HepG2 (cell line): ENCODE measurements around the gene GNAZ. TPM values are rescaled to one million over a fixed set of nuclear protein-coding genes. Genes with fewer than 3 reads are reported as not detected.

Source experiments
- CEBPG ChIP-seq: IDR thresholded peaks from 2 replicates; pipeline ENCODE4 v1.6.1; 2016
- HNRNPK ChIP-seq: fragments of 200-400 bp; formaldehyde crosslinking; IDR thresholded peaks from 2 replicates; pipeline ENCODE4 v1.6.1; 2018; ENCODE audit warnings: low read length, low read depth, moderate library complexity, mild to moderate bottlenecking; ENCODE audit not compliant: poor library complexity, severe bottlenecking
- RARA ChIP-seq: IDR thresholded peaks from 2 replicates; pipeline ENCODE4 v1.6.1; 2016; ENCODE audit warnings: missing genetic modification reagents, missing compliant biosample characterization
- XBP1 ChIP-seq: sonication (generic); formaldehyde crosslinking; IDR thresholded peaks from 2 replicates; pipeline ENCODE4 v1.5.0; 2020; ENCODE audit warnings: missing genetic modification reagents
- ZNF24 ChIP-seq: fragments of 450-650 bp; IDR thresholded peaks from 2 replicates; pipeline ENCODE4 v1.6.1; 2017; ENCODE audit warnings: antibody characterized with exemption, mild to moderate bottlenecking
- ZNF282 ChIP-seq: fragments of 450-650 bp; IDR thresholded peaks from 2 replicates; pipeline ENCODE4 v1.6.1; 2018; ENCODE audit not compliant: partially characterized antibody
- ZNF782 ChIP-seq: sonication (generic); formaldehyde crosslinking; IDR thresholded peaks from 2 replicates; pipeline ENCODE4 v1.4.0; 2020; ENCODE audit warnings: missing genetic modification reagents, mild to moderate bottlenecking, borderline replicate concordance
- polyA plus RNA-seq, 8 experiments: library from polyadenylated mRNA; depleted of rRNA in 3 of 8; stranded (reverse) in 7 of 8; unstranded in 1 of 8; fragments of >200 nt; fragmentation: Illumina TruSeq in 4 of 8; extraction: Trizol in 4 of 8; gene quantifications; 2 replicates each; pipeline versions ENCODE4 v1.2.1 to v1.2.3, GENCODE V29; 2011 to 2016; ENCODE audit warnings: low read depth in 4 of 8, missing spikeins in 1 of 8, mixed read lengths in 1 of 8; ENCODE audit not compliant: insufficient read depth in 1 of 8
- total RNA-seq, 5 experiments: library from RNA; depleted of rRNA; stranded (reverse); fragments of >200 nt; fragmentation: Illumina TruSeq; extraction: Trizol; gene quantifications; 2 replicates each; pipeline ENCODE4 v1.2.3, GENCODE V29; 2016; ENCODE audit warnings: low read depth in 1 of 5
- TF ChIP-seq, protein P1 (sequence below): sonication (generic); formaldehyde crosslinking; IDR thresholded peaks from 2 replicates; pipeline ENCODE4 v1.8.0; 2022; ENCODE audit warnings: missing genetic modification reagents, mild to moderate bottlenecking, borderline replicate concordance
- TF ChIP-seq, protein P2 (sequence below), 2 experiments: IDR thresholded peaks; 2 replicates each; pipeline ENCODE4 v1.6.1; 2011 to 2012; ENCODE audit warnings: low read length in 2 of 2, borderline replicate concordance in 1 of 2, low read depth in 1 of 2, mild to moderate bottlenecking in 1 of 2, moderate library complexity in 1 of 2
- TF ChIP-seq, protein P3 (sequence below): sonication (generic); formaldehyde crosslinking; IDR thresholded peaks from 2 replicates; pipeline ENCODE4 v1.5.0; 2020; ENCODE audit warnings: missing genetic modification reagents
- TF ChIP-seq, protein P4 (sequence below), 2 experiments: fragments of 450-650 bp in 1 of 2; sonication (generic) in 1 of 2; formaldehyde crosslinking in 1 of 2; IDR thresholded peaks; 2 replicates each; pipeline versions ENCODE4 v1.6.1 to v1.8.0; 2016 to 2022; ENCODE audit warnings: antibody characterized with exemption in 1 of 2, mild to moderate bottlenecking in 1 of 2, missing genetic modification reagents in 1 of 2

Gene GNAZ
- total and polyA plus RNA-seq, 2 of the 13 experiments (the other 11 are each of a cell fraction or from before 2014, with no cell fraction given) = 11.4 to 22.3 TPM

DNA sequence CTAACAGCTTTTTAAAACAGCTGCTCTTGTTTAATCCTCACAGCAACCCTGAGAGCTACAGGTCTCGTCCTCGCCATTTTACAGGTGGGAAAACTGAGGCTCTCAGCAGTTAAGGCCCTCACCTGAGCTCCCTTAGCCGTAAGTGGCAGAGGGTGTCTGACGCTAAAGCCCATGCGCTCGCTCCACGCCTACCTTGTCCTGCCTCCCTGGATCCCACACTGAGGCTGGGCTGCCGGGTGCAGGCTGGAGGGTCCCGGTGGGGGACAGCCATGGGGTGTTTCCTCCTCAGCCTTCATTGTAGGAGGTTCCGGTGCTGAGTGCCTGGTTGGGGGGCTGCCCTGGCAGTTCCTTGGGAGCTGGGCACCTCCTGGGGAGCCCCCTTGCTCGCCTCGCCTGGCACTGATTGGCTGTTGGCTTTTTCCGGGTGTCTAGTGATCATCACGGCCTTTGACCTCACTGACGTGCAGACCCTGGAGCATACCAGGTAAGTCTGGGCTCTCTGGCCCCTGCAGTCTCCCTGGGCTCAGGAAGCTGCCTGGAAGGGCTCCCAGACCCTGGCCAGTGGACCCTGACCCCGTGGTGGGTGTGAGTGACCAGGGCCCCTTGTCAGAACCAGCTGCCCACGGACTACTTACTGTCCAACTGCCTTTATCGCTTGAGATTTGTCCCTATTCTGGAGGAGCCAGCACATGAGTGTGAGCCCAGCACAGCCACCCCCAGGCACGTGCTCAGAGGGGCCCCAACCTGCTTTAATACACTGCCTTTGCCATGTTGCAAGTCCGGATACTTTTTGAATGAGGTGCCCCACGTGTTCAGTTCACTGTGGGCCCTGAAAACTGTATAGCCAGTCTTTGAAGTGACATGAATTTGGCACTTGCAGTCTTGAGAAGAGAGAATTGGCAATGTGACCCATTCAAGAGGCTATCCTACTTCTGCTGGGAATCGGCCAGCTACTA is 87.5 kb downstream of the GNAZ start (continued):
- TF ChIP-seq, protein P1, sequence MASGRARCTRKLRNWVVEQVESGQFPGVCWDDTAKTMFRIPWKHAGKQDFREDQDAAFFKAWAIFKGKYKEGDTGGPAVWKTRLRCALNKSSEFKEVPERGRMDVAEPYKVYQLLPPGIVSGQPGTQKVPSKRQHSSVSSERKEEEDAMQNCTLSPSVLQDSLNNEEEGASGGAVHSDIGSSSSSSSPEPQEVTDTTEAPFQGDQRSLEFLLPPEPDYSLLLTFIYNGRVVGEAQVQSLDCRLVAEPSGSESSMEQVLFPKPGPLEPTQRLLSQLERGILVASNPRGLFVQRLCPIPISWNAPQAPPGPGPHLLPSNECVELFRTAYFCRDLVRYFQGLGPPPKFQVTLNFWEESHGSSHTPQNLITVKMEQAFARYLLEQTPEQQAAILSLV (CRISPR knock-in tag) = 0 out of 2 replicates have a peak, but pooled peaks have one; percentile 53
- TF ChIP-seq XBP1 (CRISPR knock-in tag) (no peak), ZNF282 (no peak), HNRNPK (no peak), ZNF24 (no peak), RARA (CRISPR knock-in tag) (no peak), ZNF782 (CRISPR knock-in tag) (no peak), CEBPG (CRISPR knock-in tag) (no peak)
- TF ChIP-seq, protein P2, sequence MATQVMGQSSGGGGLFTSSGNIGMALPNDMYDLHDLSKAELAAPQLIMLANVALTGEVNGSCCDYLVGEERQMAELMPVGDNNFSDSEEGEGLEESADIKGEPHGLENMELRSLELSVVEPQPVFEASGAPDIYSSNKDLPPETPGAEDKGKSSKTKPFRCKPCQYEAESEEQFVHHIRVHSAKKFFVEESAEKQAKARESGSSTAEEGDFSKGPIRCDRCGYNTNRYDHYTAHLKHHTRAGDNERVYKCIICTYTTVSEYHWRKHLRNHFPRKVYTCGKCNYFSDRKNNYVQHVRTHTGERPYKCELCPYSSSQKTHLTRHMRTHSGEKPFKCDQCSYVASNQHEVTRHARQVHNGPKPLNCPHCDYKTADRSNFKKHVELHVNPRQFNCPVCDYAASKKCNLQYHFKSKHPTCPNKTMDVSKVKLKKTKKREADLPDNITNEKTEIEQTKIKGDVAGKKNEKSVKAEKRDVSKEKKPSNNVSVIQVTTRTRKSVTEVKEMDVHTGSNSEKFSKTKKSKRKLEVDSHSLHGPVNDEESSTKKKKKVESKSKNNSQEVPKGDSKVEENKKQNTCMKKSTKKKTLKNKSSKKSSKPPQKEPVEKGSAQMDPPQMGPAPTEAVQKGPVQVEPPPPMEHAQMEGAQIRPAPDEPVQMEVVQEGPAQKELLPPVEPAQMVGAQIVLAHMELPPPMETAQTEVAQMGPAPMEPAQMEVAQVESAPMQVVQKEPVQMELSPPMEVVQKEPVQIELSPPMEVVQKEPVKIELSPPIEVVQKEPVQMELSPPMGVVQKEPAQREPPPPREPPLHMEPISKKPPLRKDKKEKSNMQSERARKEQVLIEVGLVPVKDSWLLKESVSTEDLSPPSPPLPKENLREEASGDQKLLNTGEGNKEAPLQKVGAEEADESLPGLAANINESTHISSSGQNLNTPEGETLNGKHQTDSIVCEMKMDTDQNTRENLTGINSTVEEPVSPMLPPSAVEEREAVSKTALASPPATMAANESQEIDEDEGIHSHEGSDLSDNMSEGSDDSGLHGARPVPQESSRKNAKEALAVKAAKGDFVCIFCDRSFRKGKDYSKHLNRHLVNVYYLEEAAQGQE (IDR thresholded peaks at IDR 0.05; ENCODE audit: borderline replicate concordance in 1 of 2, low read depth in 1 of 2, low read length in 2 of 2) = no peak
- TF ChIP-seq, protein P3, sequence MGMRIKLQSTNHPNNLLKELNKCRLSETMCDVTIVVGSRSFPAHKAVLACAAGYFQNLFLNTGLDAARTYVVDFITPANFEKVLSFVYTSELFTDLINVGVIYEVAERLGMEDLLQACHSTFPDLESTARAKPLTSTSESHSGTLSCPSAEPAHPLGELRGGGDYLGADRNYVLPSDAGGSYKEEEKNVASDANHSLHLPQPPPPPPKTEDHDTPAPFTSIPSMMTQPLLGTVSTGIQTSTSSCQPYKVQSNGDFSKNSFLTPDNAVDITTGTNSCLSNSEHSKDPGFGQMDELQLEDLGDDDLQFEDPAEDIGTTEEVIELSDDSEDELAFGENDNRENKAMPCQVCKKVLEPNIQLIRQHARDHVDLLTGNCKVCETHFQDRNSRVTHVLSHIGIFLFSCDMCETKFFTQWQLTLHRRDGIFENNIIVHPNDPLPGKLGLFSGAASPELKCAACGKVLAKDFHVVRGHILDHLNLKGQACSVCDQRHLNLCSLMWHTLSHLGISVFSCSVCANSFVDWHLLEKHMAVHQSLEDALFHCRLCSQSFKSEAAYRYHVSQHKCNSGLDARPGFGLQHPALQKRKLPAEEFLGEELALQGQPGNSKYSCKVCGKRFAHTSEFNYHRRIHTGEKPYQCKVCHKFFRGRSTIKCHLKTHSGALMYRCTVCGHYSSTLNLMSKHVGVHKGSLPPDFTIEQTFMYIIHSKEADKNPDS (CRISPR knock-in tag) = 0 out of 2 replicates have a peak, but pooled peaks have one; percentile 36
- TF ChIP-seq, protein P4, sequence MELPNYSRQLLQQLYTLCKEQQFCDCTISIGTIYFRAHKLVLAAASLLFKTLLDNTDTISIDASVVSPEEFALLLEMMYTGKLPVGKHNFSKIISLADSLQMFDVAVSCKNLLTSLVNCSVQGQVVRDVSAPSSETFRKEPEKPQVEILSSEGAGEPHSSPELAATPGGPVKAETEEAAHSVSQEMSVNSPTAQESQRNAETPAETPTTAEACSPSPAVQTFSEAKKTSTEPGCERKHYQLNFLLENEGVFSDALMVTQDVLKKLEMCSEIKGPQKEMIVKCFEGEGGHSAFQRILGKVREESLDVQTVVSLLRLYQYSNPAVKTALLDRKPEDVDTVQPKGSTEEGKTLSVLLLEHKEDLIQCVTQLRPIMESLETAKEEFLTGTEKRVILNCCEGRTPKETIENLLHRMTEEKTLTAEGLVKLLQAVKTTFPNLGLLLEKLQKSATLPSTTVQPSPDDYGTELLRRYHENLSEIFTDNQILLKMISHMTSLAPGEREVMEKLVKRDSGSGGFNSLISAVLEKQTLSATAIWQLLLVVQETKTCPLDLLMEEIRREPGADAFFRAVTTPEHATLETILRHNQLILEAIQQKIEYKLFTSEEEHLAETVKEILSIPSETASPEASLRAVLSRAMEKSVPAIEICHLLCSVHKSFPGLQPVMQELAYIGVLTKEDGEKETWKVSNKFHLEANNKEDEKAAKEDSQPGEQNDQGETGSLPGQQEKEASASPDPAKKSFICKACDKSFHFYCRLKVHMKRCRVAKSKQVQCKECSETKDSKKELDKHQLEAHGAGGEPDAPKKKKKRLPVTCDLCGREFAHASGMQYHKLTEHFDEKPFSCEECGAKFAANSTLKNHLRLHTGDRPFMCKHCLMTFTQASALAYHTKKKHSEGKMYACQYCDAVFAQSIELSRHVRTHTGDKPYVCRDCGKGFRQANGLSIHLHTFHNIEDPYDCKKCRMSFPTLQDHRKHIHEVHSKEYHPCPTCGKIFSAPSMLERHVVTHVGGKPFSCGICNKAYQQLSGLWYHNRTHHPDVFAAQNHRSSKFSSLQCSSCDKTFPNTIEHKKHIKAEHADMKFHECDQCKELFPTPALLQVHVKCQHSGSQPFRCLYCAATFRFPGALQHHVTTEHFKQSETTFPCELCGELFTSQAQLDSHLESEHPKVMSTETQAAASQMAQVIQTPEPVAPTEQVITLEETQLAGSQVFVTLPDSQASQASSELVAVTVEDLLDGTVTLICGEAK (IDR thresholded peaks at IDR 0.05) = no peak
- TF ChIP-seq, protein P4 (CRISPR knock-in tag; IDR thresholded peaks at IDR 0.05) = peak; percentile 40; the same call in 1 of the 2 replicates
